Activated naive CD4-positive, alpha-beta T cell treated with anti-CD3 and anti-CD28 coated beads, Interleukin-2, amount 10 ng/mL, durations not matched to agents 7 days and 5 days (primary cell): ENCODE results near the gene MALRD1.

Source experiments
- CTCF ChIA-PET: fragments of 350-600 bp; sonication (Branson Sonifier 250); formaldehyde crosslinking; loops from one replicate; lab custom pipeline; 2021; ENCODE audit warnings: antibody characterized with exemption; lab: Charles Lee
- DNase-seq: peaks from one replicate; pipeline ENCODE4 v3.0.0-alpha.2; 2020
- H3K27ac Mint-ChIP-seq: one replicate; pipeline ENCODE4 v1.8.0; 2021; ENCODE audit warnings: mild to moderate bottlenecking, moderate library complexity, mixed read lengths
- H3K27me3 Mint-ChIP-seq: one replicate; pipeline ENCODE4 v1.8.0; 2021; ENCODE audit warnings: mild to moderate bottlenecking, mixed read lengths
- H3K36me3 Mint-ChIP-seq: one replicate; pipeline ENCODE4 v1.8.0; 2021; ENCODE audit warnings: mixed read lengths
- H3K4me1 Mint-ChIP-seq: one replicate; pipeline ENCODE4 v1.8.0; 2021; ENCODE audit warnings: mixed read lengths
- H3K4me3 Mint-ChIP-seq: one replicate; pipeline ENCODE4 v1.8.0; 2021; ENCODE audit warnings: mild to moderate bottlenecking, moderate library complexity, mixed read lengths
- H3K9me3 Mint-ChIP-seq: one replicate; pipeline ENCODE4 v1.8.0; 2021; ENCODE audit warnings: mixed read lengths

The MALRD1 gene

DNA sequence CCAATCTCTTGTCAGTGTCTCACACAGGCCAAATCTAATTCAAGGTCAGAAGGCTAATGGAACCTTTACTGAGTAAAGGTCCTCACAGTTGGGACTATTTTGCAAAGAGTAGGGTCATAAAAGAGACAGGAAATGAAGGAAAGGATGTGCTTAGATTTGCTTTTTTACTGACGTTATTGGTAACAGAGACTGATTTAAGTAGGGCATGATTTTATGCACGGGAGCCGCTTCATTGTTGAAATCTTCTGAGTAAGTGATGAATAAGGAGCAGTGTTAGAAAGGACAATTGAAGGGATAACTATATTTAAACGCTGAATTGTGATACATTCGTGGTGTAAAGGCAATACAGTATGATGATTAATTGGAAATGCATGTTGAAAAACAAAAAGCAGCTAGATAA is 261.5 kb downstream of the MALRD1 start:
- Mint-ChIP-seq H3K4me1 (no peaks in the 10 kb centered on the region), H3K27me3 (no peaks in the 10 kb centered on the region), H3K4me3 (no peak overlapping the region), H3K36me3 (no peaks in the 10 kb centered on the region), H3K27ac (no peak overlapping the region), H3K9me3 (no peaks in the 10 kb centered on the region)
- CTCF ChIA-PET, result no interaction called here
- no peak for DNase-seq

DNA sequence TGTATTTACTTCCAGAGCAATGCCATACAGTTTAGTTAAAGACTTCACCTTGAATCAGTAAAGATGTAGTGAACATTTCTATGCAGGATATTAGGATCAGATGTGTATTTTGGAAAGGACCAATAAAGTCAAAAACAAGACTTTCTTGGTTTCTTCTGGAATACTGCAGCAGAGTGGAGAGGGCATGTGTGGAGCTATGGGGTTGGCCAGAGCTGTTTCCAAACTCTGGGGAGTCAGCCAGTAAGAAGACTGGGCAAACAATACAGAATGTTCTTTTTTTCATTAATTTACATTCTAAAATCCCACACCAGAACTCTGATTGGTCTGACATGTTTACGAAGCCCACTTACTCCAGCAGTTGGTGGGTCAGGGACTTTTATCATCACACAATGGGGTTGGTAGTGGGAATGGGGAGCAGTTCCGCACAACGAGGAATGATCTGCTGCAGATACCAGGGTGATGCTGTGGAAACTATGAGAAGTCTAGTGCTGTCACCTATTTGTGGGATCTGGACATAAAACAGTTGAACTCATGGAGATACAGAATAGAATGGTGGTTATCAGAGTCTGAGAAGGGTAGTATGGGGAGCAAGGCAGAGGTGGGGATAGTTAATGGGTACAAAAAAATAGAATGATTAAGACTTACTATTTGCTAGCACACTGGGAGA is 267.7 kb downstream of the MALRD1 start:
- H3K36me3 Mint-ChIP-seq, result no peaks in the 10 kb centered on the region
- H3K4me1 Mint-ChIP-seq, result no peaks in the 10 kb centered on the region
- CTCF ChIA-PET, result no interaction called here
- no peaks in the 10 kb centered on the region for H3K27me3 Mint-ChIP-seq
- no peak overlapping the region for H3K4me3 Mint-ChIP-seq
- no peak for DNase-seq
- H3K9me3 Mint-ChIP-seq, result no peaks in the 10 kb centered on the region
- H3K27ac Mint-ChIP-seq, result no peak overlapping the region

DNA sequence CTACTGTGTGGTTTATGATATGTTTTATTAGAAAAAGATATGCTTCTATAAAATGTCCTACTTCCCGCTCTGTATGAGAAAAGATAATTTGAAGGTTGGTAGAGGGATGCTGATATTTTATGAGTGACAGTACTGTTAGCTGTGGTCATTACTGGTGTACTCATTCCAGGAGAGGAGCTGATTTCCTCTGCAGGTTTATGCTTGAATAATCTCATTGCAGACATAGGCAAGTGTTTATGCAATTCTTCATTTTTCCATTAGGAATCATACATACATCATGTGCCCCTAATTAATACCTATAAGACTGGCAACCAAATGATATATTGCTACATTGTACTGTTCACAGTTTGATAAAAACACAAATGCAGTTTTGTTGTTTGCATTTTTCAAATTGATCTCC is 269.4 kb downstream of the MALRD1 start:
- no peaks in the 10 kb centered on the region for H3K36me3 Mint-ChIP-seq
- H3K9me3 Mint-ChIP-seq, result no peaks in the 10 kb centered on the region
- H3K4me1 Mint-ChIP-seq, result no peaks in the 10 kb centered on the region
- no peaks in the 10 kb centered on the region for H3K27me3 Mint-ChIP-seq
- no peak overlapping the region for H3K4me3 Mint-ChIP-seq
- CTCF ChIA-PET, result no interaction called here
- H3K27ac Mint-ChIP-seq, result no peak overlapping the region
- DNase-seq, result no peak

- H3K36me3 Mint-ChIP-seq, result no peaks in the 10 kb centered on the region
- DNase-seq, result no peak
- no peaks in the 10 kb centered on the region for H3K4me1 Mint-ChIP-seq
- no peak overlapping the region for H3K4me3 Mint-ChIP-seq
- no peaks in the 10 kb centered on the region for H3K27me3 Mint-ChIP-seq
- H3K9me3 Mint-ChIP-seq, result peaks cover 8% of the 10 kb centered on the region
- no peak overlapping the region for H3K27ac Mint-ChIP-seq
- CTCF ChIA-PET, result no interaction called here
Observed at GRCh38 chr10:19325581-19325980, 277.0 kb downstream of the MALRD1 start.

DNA sequence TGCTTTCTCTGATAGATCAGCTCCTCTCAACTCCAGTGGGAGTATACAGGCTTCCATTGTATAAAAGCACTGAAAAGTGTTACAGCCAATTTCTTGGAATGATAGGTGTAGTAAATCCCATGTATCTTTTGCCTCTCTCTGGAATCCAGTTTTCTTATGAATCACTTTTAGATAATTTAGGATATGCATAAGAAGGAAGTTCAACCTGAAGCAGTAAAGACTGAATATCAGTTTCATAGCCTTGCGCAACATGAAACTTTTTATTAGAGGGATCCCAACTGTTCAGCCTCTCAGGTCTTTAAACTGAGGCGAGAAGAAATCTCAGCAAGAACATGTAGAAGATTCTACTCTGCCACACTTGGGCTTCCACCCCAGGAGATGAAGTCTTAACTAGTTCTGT is 280.0 kb downstream of the MALRD1 start:
- peaks cover 8% of the 10 kb centered on the region for H3K9me3 Mint-ChIP-seq
- DNase-seq, result no peak
- H3K27me3 Mint-ChIP-seq, result no peaks in the 10 kb centered on the region
- no peaks in the 10 kb centered on the region for H3K36me3 Mint-ChIP-seq
- no peak overlapping the region for H3K4me3 Mint-ChIP-seq
- H3K27ac Mint-ChIP-seq, result no peak overlapping the region
- no peaks in the 10 kb centered on the region for H3K4me1 Mint-ChIP-seq
- CTCF ChIA-PET, result no interaction called here

DNA sequence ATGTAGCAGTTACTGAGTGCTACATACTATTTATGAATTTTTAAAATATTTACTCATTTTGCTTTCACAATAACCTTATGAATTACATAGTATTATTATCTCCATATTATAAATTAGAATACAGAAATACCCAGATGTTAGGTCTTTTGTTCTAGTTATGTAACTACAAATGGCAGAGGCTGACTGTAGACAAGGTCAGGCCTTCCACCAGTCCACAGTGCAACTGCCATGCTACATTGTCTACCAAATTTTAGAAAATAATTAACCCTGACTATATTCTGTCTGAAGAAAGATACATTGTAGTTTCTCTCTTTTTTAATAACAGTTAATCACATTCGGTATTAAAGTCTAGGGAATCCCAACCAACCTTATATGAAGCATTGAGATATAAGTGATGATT is 280.9 kb downstream of the MALRD1 start:
- no peak for DNase-seq
- Mint-ChIP-seq H3K27me3 (no peaks in the 10 kb centered on the region), H3K27ac (no peak overlapping the region), H3K4me1 (no peaks in the 10 kb centered on the region), H3K36me3 (no peaks in the 10 kb centered on the region), H3K4me3 (no peak overlapping the region), H3K9me3 (peaks cover 8% of the 10 kb centered on the region)
- CTCF ChIA-PET, result no interaction called here

DNA sequence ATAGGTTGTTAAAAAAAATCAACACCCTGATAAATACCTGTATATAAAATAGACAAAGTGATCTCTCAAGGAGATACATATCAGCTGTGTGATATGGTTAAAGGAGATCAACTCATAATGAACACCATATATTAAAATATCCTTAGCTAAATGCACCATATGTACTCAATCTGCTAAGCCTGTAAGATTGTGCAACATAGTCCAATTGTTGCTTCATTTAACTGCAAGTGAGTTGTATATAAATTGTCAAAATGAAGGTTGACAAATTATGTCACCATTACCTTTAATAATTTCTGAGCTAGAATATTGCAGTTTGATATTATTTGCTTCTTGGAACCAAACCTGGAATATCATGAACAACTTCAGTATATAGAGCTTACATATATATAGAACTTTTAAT is 283.7 kb downstream of the MALRD1 start:
- Mint-ChIP-seq H3K36me3 (no peaks in the 10 kb centered on the region), H3K4me1 (no peaks in the 10 kb centered on the region), H3K27me3 (no peaks in the 10 kb centered on the region), H3K4me3 (no peak overlapping the region), H3K27ac (no peak overlapping the region), H3K9me3 (peaks cover 7% of the 10 kb centered on the region)
- CTCF ChIA-PET, result no interaction called here
- DNase-seq, result no peak

- H3K27me3 Mint-ChIP-seq, result no peaks in the 10 kb centered on the region
- H3K4me1 Mint-ChIP-seq, result no peaks in the 10 kb centered on the region
- CTCF ChIA-PET, result no interaction called here
- H3K27ac Mint-ChIP-seq, result no peak overlapping the region
- no peak overlapping the region for H3K4me3 Mint-ChIP-seq
- H3K36me3 Mint-ChIP-seq, result no peaks in the 10 kb centered on the region
- no peak for DNase-seq
- H3K9me3 Mint-ChIP-seq, result peaks cover 2% of the 10 kb centered on the region
Observed at GRCh38 chr10:19333631-19334030, 285.0 kb downstream of the MALRD1 start.

DNA sequence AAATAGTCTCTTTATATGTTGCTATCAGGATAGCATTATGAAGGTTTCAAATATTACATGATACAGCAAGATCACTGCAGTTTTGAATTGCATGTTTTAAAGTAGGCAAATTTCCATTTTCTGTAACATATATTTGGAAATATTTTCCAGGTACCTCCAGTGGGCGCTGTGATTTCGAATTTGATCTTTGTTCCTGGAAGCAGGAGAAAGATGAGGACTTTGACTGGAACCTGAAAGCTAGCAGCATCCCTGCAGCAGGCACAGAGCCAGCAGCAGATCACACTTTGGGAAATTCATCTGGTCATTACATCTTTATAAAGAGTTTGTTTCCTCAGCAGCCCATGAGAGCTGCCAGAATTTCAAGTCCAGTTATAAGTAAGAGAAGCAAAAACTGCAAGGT is 299.0 kb downstream of the MALRD1 start:
- Mint-ChIP-seq H3K27me3 (no peaks in the 10 kb centered on the region), H3K4me3 (no peak overlapping the region), H3K9me3 (peaks cover 2% of the 10 kb centered on the region), H3K4me1 (no peaks in the 10 kb centered on the region), H3K27ac (no peak overlapping the region), H3K36me3 (no peaks in the 10 kb centered on the region)
- DNase-seq, result no peak
- CTCF ChIA-PET, result no interaction called here

GRCh38 chr10:19367176-19367575 is 318.6 kb downstream of the MALRD1 start:
- Mint-ChIP-seq H3K27ac (no peak overlapping the region), H3K4me1 (no peaks in the 10 kb centered on the region), H3K9me3 (peaks cover 2% of the 10 kb centered on the region), H3K36me3 (no peaks in the 10 kb centered on the region), H3K27me3 (no peaks in the 10 kb centered on the region), H3K4me3 (no peak overlapping the region)
- DNase-seq, result no peak
- CTCF ChIA-PET, result no interaction called here

DNA sequence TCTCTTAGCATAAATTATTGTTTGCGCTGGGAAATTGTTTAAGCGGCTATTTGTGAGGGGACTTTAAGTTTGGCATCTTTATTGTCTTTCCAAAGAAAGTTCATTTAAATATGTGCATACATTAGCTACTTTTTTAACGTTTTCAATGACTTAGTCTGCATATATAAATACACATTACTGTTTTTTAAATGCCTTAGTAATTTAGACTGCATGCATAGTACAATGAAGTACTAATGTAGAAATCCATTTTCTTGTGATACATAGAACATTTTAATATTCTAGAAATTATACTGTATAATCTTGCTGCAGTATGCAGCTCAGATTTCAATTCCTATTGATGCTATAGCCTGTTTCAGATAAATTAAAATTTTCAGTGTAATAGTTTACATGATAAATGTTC is 325.4 kb downstream of the MALRD1 start:
- H3K4me3 Mint-ChIP-seq, result no peak overlapping the region
- no peaks in the 10 kb centered on the region for H3K36me3 Mint-ChIP-seq
- no peaks in the 10 kb centered on the region for H3K4me1 Mint-ChIP-seq
- no peak for DNase-seq
- H3K27me3 Mint-ChIP-seq, result no peaks in the 10 kb centered on the region
- CTCF ChIA-PET, result no interaction called here
- no peak overlapping the region for H3K27ac Mint-ChIP-seq
- peaks cover 2% of the 10 kb centered on the region for H3K9me3 Mint-ChIP-seq

DNA sequence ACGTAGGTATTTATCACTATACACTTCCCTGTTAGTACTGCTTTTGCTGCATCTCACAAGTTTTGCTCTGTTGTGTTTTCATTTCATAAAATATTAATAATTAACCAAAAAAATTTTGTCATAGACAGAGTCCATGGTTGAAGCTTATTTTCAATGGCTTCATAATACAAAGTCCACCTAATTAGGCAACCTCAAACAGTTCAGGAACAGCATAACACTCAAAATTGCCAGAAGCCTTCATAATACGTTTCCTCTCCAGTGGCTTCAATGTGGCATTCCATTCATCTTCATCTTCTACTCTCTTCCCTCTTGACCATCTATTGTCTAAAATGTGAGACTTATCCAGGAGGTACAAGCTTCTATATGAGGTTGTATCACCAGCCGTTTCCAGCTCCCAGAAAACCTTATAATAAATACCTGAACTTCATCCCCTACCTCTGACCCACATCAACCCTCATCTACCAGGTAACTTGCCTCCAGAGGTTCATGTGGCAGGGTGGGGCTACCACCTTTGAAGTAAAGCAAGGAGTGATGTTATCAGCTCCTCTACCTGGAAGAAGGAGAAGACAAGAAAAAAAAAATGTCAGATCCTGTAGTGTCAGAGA is 337.3 kb downstream of the MALRD1 start:
- no peak overlapping the region for H3K4me3 Mint-ChIP-seq
- H3K27ac Mint-ChIP-seq, result no peak overlapping the region
- no peak for DNase-seq
- peaks cover 12% of the 10 kb centered on the region for H3K9me3 Mint-ChIP-seq
- CTCF ChIA-PET, result no interaction called here
- no peaks in the 10 kb centered on the region for H3K27me3 Mint-ChIP-seq
- no peaks in the 10 kb centered on the region for H3K4me1 Mint-ChIP-seq
- no peaks in the 10 kb centered on the region for H3K36me3 Mint-ChIP-seq

- Mint-ChIP-seq H3K9me3 (peaks cover 17% of the 10 kb centered on the region), H3K36me3 (no peaks in the 10 kb centered on the region), H3K4me1 (no peaks in the 10 kb centered on the region), H3K27me3 (no peaks in the 10 kb centered on the region), H3K27ac (no peak overlapping the region), H3K4me3 (no peak overlapping the region)
- CTCF ChIA-PET, result no interaction called here
- no peak for DNase-seq
Observed at GRCh38 chr10:19408924-19409323, 360.3 kb downstream of the MALRD1 start.

- H3K27me3 Mint-ChIP-seq, result no peaks in the 10 kb centered on the region
- peaks cover 17% of the 10 kb centered on the region for H3K9me3 Mint-ChIP-seq
- H3K27ac Mint-ChIP-seq, result no peak overlapping the region
Observed at GRCh38 chr10:19411119-19411518, 362.5 kb downstream of the MALRD1 start.

GRCh38 chr10:19412531-19412930 is 363.9 kb downstream of the MALRD1 start:
- Mint-ChIP-seq H3K27ac (no peak overlapping the region), H3K27me3 (no peaks in the 10 kb centered on the region), H3K36me3 (no peaks in the 10 kb centered on the region), H3K9me3 (peaks cover 12% of the 10 kb centered on the region), H3K4me1 (no peaks in the 10 kb centered on the region), H3K4me3 (no peak overlapping the region)
- DNase-seq, result no peak
- CTCF ChIA-PET, result no interaction called here

More at GRCh38 chr10:19411119-19411518, 362.5 kb downstream of the MALRD1 start:
- Mint-ChIP-seq H3K4me1 (no peaks in the 10 kb centered on the region), H3K36me3 (no peaks in the 10 kb centered on the region), H3K4me3 (no peak overlapping the region)
- CTCF ChIA-PET, result interaction anchor here (0.6 kb wide), 1 partner anchor 16 kb away, joined by 3 read pairs; no protein-coding TSS in a partner anchor
- DNase-seq, result no peak
